ENCODE results near the gene MYRFL. TPM values are rescaled to one million over a fixed set of nuclear protein-coding genes. Genes with fewer than 3 reads are reported as not detected.

Gene MYRFL
- polyA plus RNA-seq, 1 donor: 14.9 TPM

- peak; percentile 87 to 94 for DNase-seq
- H3K9me3 ChIP-seq (ENCODE audit: control insufficient read depth, low read depth, low read length): peaks cover 4% of the 10 kb centered on the region
- no peak overlapping the region for H3K4me3 ChIP-seq (ENCODE audit: low read length)
- no peaks in the 10 kb centered on the region for H3K36me3 ChIP-seq (ENCODE audit: control insufficient read depth, insufficient read depth, low read length)
- 60% methylated on average over 1 of the region's 6 CpGs for WGBS (ENCODE audit: insufficient coverage, low lambda C conversion rate)
- H3K27me3 ChIP-seq (ENCODE audit: control insufficient read depth, insufficient read depth, low read length): no peaks in the 10 kb centered on the region
- peak overlapping the region; percentile 65 for H3K27ac ChIP-seq (ENCODE audit: low read length)
- H3K4me1 ChIP-seq (ENCODE audit: control insufficient read depth, insufficient read depth, low read length): peaks cover 12% of the 10 kb centered on the region
These were observed 169.7 kb downstream of the MYRFL start for GRCh38 chr12:69994724-69995173.

DNA sequence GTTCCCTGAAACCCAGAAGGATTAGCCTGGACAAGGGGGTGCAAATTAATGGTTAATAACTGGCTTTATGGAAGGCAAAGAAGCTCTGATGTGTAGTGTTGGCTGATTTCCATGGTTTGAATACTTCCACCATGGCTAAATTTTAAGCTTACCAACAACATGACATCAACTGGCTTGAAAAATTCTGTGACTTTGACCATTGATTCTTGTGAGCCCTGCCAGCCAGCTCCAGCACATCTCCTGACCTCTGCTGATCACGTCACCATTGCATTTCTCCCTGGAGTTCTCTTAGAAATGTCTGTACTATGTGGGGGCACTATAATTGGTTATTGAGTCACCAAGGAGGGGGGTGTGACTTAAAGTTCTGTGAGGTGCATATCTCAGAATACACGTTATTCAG, 171.2 kb downstream of the MYRFL start:
- Histone ChIP-seq H3K27me3 (ENCODE audit: control insufficient read depth, insufficient read depth, low read length) (no peaks in the 10 kb centered on the region), H3K4me1 (ENCODE audit: control insufficient read depth, insufficient read depth, low read length) (peaks cover 12% of the 10 kb centered on the region), H3K4me3 (ENCODE audit: low read length) (no peak overlapping the region), H3K9me3 (ENCODE audit: control insufficient read depth, low read depth, low read length) (peaks cover 4% of the 10 kb centered on the region), H3K27ac (ENCODE audit: low read length) (no peak overlapping the region), H3K36me3 (ENCODE audit: control insufficient read depth, insufficient read depth, low read length) (no peaks in the 10 kb centered on the region)
- no peak for DNase-seq
- WGBS (ENCODE audit: insufficient coverage, low lambda C conversion rate): no CpG with 5 or more reads among the region's 2 CpGs

GRCh38 chr12:69996722-69997121, 171.7 kb downstream of the MYRFL start:
- H3K36me3 ChIP-seq (ENCODE audit: control insufficient read depth, insufficient read depth, low read length): no peaks in the 10 kb centered on the region
- H3K4me1 ChIP-seq (ENCODE audit: control insufficient read depth, insufficient read depth, low read length): peaks cover 12% of the 10 kb centered on the region
- 100% methylated on average over 1 of the region's 2 CpGs for WGBS (ENCODE audit: insufficient coverage, low lambda C conversion rate)
- DNase-seq: no peak
- H3K27me3 ChIP-seq (ENCODE audit: control insufficient read depth, insufficient read depth, low read length): no peaks in the 10 kb centered on the region
- peaks cover 4% of the 10 kb centered on the region for H3K9me3 ChIP-seq (ENCODE audit: control insufficient read depth, low read depth, low read length)
- H3K27ac ChIP-seq (ENCODE audit: low read length): no peak overlapping the region
- H3K4me3 ChIP-seq (ENCODE audit: low read length): no peak overlapping the region

GRCh38 chr12:69998011-69998410, 173.0 kb downstream of the MYRFL start:
- peaks cover 7% of the 10 kb centered on the region for H3K9me3 ChIP-seq (ENCODE audit: control insufficient read depth, low read depth, low read length)
- WGBS (ENCODE audit: insufficient coverage, low lambda C conversion rate): no CpG with 5 or more reads among the region's 11 CpGs
- DNase-seq: no peak

DNA sequence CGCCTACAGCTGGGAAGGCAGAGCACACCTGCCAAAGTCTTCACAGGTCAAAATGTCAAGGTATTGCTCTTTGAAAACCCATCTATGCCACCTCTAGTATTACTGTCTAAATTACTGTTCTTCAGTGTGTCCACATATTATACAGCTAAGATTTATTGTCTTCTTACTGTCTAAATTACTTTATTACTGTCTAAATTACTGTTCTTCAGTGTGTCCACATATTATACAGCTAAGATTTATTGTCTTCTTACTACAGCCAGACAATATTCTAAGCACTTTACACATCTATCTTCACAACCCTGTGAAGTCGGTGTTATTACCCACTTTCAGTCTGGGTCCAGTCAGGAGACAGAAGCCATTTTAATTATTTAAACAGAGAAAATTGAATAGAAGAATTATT, 173.9 kb downstream of the MYRFL start:
- 50% methylated on average over 1 of the region's 2 CpGs for WGBS (ENCODE audit: insufficient coverage, low lambda C conversion rate)
- Histone ChIP-seq H3K27me3 (ENCODE audit: control insufficient read depth, insufficient read depth, low read length) (no peaks in the 10 kb centered on the region), H3K9me3 (ENCODE audit: control insufficient read depth, low read depth, low read length) (peaks cover 8% of the 10 kb centered on the region), H3K4me3 (ENCODE audit: low read length) (no peak overlapping the region), H3K4me1 (ENCODE audit: control insufficient read depth, insufficient read depth, low read length) (peaks cover 19% of the 10 kb centered on the region), H3K27ac (ENCODE audit: low read length) (peak overlapping the region; percentile 21), H3K36me3 (ENCODE audit: control insufficient read depth, insufficient read depth, low read length) (no peaks in the 10 kb centered on the region)
- DNase-seq: peak in 1 of 2 donors; percentile 38

More at GRCh38 chr12:69998011-69998410, 173.0 kb downstream of the MYRFL start:
- Histone ChIP-seq H3K27ac (ENCODE audit: low read length) (no peak overlapping the region), H3K36me3 (ENCODE audit: control insufficient read depth, insufficient read depth, low read length) (no peaks in the 10 kb centered on the region), H3K27me3 (ENCODE audit: control insufficient read depth, insufficient read depth, low read length) (no peaks in the 10 kb centered on the region), H3K4me3 (ENCODE audit: low read length) (no peak overlapping the region), H3K4me1 (ENCODE audit: control insufficient read depth, insufficient read depth, low read length) (peaks cover 21% of the 10 kb centered on the region)

- no peak for DNase-seq
- Histone ChIP-seq H3K4me3 (ENCODE audit: low read length) (no peak overlapping the region), H3K27me3 (ENCODE audit: control insufficient read depth, insufficient read depth, low read length) (no peaks in the 10 kb centered on the region), H3K27ac (ENCODE audit: low read length) (peak overlapping the region; percentile 21), H3K36me3 (ENCODE audit: control insufficient read depth, insufficient read depth, low read length) (no peaks in the 10 kb centered on the region), H3K9me3 (ENCODE audit: control insufficient read depth, low read depth, low read length) (peaks cover 8% of the 10 kb centered on the region), H3K4me1 (ENCODE audit: control insufficient read depth, insufficient read depth, low read length) (peaks cover 15% of the 10 kb centered on the region)
- no CpG with 5 or more reads among the region's 3 CpGs for WGBS (ENCODE audit: insufficient coverage, low lambda C conversion rate)
These were observed 174.5 kb downstream of the MYRFL start for GRCh38 chr12:69999561-69999960.

- Histone ChIP-seq H3K4me3 (ENCODE audit: low read length) (no peak overlapping the region), H3K36me3 (ENCODE audit: control insufficient read depth, insufficient read depth, low read length) (no peaks in the 10 kb centered on the region), H3K9me3 (ENCODE audit: control insufficient read depth, low read depth, low read length) (peaks cover 8% of the 10 kb centered on the region), H3K27ac (ENCODE audit: low read length) (no peak overlapping the region), H3K27me3 (ENCODE audit: control insufficient read depth, insufficient read depth, low read length) (no peaks in the 10 kb centered on the region), H3K4me1 (ENCODE audit: control insufficient read depth, insufficient read depth, low read length) (peaks cover 15% of the 10 kb centered on the region)
- DNase-seq: peak; percentile 26 to 67
- no CpG with 5 or more reads among the region's 3 CpGs for WGBS (ENCODE audit: insufficient coverage, low lambda C conversion rate)
These were observed 177.3 kb downstream of the MYRFL start for GRCh38 chr12:70002097-70002911.

DNA sequence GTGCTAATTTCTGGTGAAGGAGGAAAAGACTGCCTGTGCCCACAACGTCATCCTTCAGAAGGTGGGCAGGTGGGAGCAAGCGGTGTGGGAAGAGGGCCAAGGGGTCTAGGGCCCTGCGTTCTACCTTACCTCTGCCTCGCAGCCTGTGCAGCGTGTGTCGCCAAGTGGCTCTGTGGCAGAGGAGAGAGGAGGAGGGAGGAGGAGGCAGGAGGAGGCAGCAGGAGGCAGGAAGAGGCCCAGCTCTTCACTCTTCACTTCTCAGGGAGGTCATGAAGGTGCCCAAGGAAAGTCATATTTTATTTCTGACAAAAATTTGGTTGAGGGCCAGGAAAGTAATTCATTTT, 177.9 kb downstream of the MYRFL start:
- no peak overlapping the region for H3K4me3 ChIP-seq (ENCODE audit: low read length)
- H3K27ac ChIP-seq (ENCODE audit: low read length): no peak overlapping the region

DNA sequence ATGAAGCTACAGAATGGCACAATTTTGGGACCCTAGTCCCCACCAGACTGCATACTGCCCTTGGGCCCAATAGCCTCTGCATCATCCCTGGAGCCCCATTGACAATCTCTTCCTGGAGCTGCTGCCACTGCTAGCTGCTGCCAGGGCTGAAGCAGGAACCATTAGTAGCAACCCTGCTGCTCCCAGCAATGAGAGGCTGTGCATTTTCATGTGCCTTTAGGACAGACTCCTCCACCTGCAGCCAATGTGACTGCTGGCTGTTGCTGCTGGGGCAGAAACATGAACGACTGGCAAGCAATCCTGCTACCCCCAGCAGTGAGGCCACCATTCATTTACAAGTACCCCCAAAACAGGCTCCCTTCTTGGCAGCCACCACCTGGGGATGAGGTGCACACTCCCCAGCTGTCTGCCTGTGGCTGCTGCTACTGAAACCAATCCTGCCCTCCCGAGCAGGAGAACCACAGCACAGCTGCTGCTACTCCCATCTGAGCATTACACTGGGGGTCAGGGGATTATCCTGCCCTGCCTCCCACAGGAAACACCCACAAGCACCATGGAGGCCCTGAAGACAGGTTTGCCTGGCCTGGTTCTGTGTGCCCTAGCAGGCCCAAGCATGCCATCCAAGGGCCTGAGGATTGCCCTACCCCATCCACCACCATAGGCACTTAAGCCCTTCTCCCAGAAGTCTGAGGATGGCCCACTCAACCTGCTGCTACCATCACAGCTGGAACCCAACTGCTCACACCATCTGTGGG, 181.0 kb downstream of the MYRFL start:
- no CpG with 5 or more reads among the region's 2 CpGs for WGBS (ENCODE audit: insufficient coverage, low lambda C conversion rate)
- DNase-seq: no peak
- peaks cover 14% of the 10 kb centered on the region for H3K9me3 ChIP-seq (ENCODE audit: control insufficient read depth, low read depth, low read length)
- peaks cover 9% of the 10 kb centered on the region for H3K4me1 ChIP-seq (ENCODE audit: control insufficient read depth, insufficient read depth, low read length)
- H3K27me3 ChIP-seq (ENCODE audit: control insufficient read depth, insufficient read depth, low read length): no peaks in the 10 kb centered on the region
- no peak overlapping the region for H3K27ac ChIP-seq (ENCODE audit: low read length)
- no peaks in the 10 kb centered on the region for H3K36me3 ChIP-seq (ENCODE audit: control insufficient read depth, insufficient read depth, low read length)
- no peak overlapping the region for H3K4me3 ChIP-seq (ENCODE audit: low read length)

More for the DNA sequence above, 177.9 kb downstream of the MYRFL start:
- Histone ChIP-seq H3K27me3 (ENCODE audit: control insufficient read depth, insufficient read depth, low read length) (no peaks in the 10 kb centered on the region), H3K4me1 (ENCODE audit: control insufficient read depth, insufficient read depth, low read length) (peaks cover 15% of the 10 kb centered on the region), H3K9me3 (ENCODE audit: control insufficient read depth, low read depth, low read length) (peaks cover 11% of the 10 kb centered on the region), H3K36me3 (ENCODE audit: control insufficient read depth, insufficient read depth, low read length) (no peaks in the 10 kb centered on the region)
- no CpG with 5 or more reads among the region's 6 CpGs for WGBS (ENCODE audit: insufficient coverage, low lambda C conversion rate)
- DNase-seq: no peak

- peaks cover 14% of the 10 kb centered on the region for H3K9me3 ChIP-seq (ENCODE audit: control insufficient read depth, low read depth, low read length)
- H3K4me3 ChIP-seq (ENCODE audit: low read length): no peak overlapping the region
- no peak for DNase-seq
- H3K27me3 ChIP-seq (ENCODE audit: control insufficient read depth, insufficient read depth, low read length): no peaks in the 10 kb centered on the region
- no peaks in the 10 kb centered on the region for H3K36me3 ChIP-seq (ENCODE audit: control insufficient read depth, insufficient read depth, low read length)
- H3K27ac ChIP-seq (ENCODE audit: low read length): no peak overlapping the region
- H3K4me1 ChIP-seq (ENCODE audit: control insufficient read depth, insufficient read depth, low read length): peaks cover 9% of the 10 kb centered on the region
- WGBS (ENCODE audit: insufficient coverage, low lambda C conversion rate): no CpG with 5 or more reads among the region's 2 CpGs
These were observed 181.6 kb downstream of the MYRFL start for GRCh38 chr12:70006619-70006973.
